ENCODE results near the gene RHOA.
A peak's percentile ranks its signal among the peaks of the same experiment; 100 is the strongest.
"Not testable (repeated sequence)": the region's sequence is repeated elsewhere in the genome, so short reads cannot be mapped to it uniquely, and the experiment has no call there.

The RHOA gene

GRCh38 chr3:49362561-49362960 lies 49.2 kb downstream of the RHOA start:
- DNase-seq (ENCODE audit: low read depth, low spot score), result peak; percentile 49

GRCh38 chr3:49359623-49360022 lies 52.2 kb downstream of the RHOA start:
- peak; percentile 58 for DNase-seq (ENCODE audit: low read depth, low spot score)

GRCh38 chr3:49358884-49359225 lies 52.9 kb downstream of the RHOA start:
- no peak for DNase-seq (ENCODE audit: low read depth, low spot score)

- DNase-seq (ENCODE audit: low read depth, low spot score), result peak; percentile 97
These were observed 53.4 kb downstream of the RHOA start, which contains the start of gene GPX1 for GRCh38 chr3:49358217-49358883. Gene GPX1, minus strand, starts transcription at chr3:49358353. Its CDS starts 75 bp downstream, at chr3:49358278.

GRCh38 chr3:49357443-49358216 lies 54.1 kb downstream of the RHOA start:
- DNase-seq (ENCODE audit: low read depth, low spot score), result peak; percentile 86

- not testable (repeated sequence) for DNase-seq (ENCODE audit: low read depth, low spot score)
These were observed 54.7 kb downstream of the RHOA start for GRCh38 chr3:49357095-49357442.

- no peak for DNase-seq (ENCODE audit: low read depth, low spot score)
These were observed 58.8 kb downstream of the RHOA start for GRCh38 chr3:49352890-49353421.

- no peak for DNase-seq (ENCODE audit: low read depth, low spot score)
These were observed 59.5 kb downstream of the RHOA start for GRCh38 chr3:49352281-49352680.

GRCh38 chr3:49351521-49352011 lies 60.2 kb downstream of the RHOA start:
- peak; percentile 79 for DNase-seq (ENCODE audit: low read depth, low spot score)

GRCh38 chr3:49349348-49350114 lies 62.2 kb downstream of the RHOA start:
- DNase-seq (ENCODE audit: low read depth, low spot score), result no peak

- DNase-seq (ENCODE audit: low read depth, low spot score), result not testable (repeated sequence)
These were observed 63.4 kb downstream of the RHOA start for GRCh38 chr3:49348361-49348760.

- DNase-seq (ENCODE audit: low read depth, low spot score), result no peak
These were observed 65.0 kb downstream of the RHOA start for GRCh38 chr3:49346797-49347251.

- no peak for DNase-seq (ENCODE audit: low read depth, low spot score)
These were observed 68.6 kb downstream of the RHOA start for GRCh38 chr3:49343163-49343562.

- DNase-seq (ENCODE audit: low read depth, low spot score), result no peak
These were observed 69.8 kb downstream of the RHOA start for GRCh38 chr3:49341996-49342395.

- DNase-seq (ENCODE audit: low read depth, low spot score), result peak; percentile 96
These were observed 71.6 kb downstream of the RHOA start, which contains the start of gene USP4 for GRCh38 chr3:49339941-49340800. Gene USP4, minus strand, starts transcription at chr3:49340053. Its CDS starts 29 bp downstream, at chr3:49340024.

- no peak for DNase-seq (ENCODE audit: low read depth, low spot score)
These were observed 72.2 kb downstream of the RHOA start for GRCh38 chr3:49339581-49339940.

GRCh38 chr3:49333916-49334633 lies 77.7 kb downstream of the RHOA start:
- DNase-seq (ENCODE audit: low read depth, low spot score), result no peak

- DNase-seq (ENCODE audit: low read depth, low spot score), result no peak
These were observed 78.7 kb downstream of the RHOA start for GRCh38 chr3:49333091-49333490.

GRCh38 chr3:49329186-49329585 lies 82.6 kb downstream of the RHOA start:
- no peak for DNase-seq (ENCODE audit: low read depth, low spot score)

GRCh38 chr3:49328350-49328749 lies 83.4 kb downstream of the RHOA start:
- DNase-seq (ENCODE audit: low read depth, low spot score), result not testable (repeated sequence)
